HEK293 (cell line): ENCODE results near the gene HSPG2.

Source experiments
- CTCF ChIP-seq: fragments of 450-650 bp; formaldehyde crosslinking; IDR thresholded peaks from 2 replicates; pipeline ENCODE4 v1.5.1; 2016; ENCODE audit warnings: missing biosample characterization, missing genetic modification characterization
- MYNN ChIP-seq: fragments of 450-650 bp; formaldehyde crosslinking; IDR thresholded peaks from 2 replicates; pipeline ENCODE4 v1.5.1; 2016; ENCODE audit warnings: missing biosample characterization, missing genetic modification characterization, borderline replicate concordance
- REST ChIP-seq: fragments of 450-650 bp; formaldehyde crosslinking; IDR thresholded peaks from 2 replicates; pipeline ENCODE4 v1.5.1; 2016; ENCODE audit warnings: missing biosample characterization, missing genetic modification characterization
- YY1 ChIP-seq: fragments of 450-650 bp; formaldehyde crosslinking; IDR thresholded peaks from 2 replicates; pipeline ENCODE4 v1.5.1; 2018; ENCODE audit warnings: missing biosample characterization, missing genetic modification characterization
- ZBTB10 ChIP-seq: fragments of 450-650 bp; formaldehyde crosslinking; IDR thresholded peaks from 2 replicates; pipeline ENCODE4 v1.5.1; 2016; ENCODE audit warnings: missing biosample characterization, missing genetic modification characterization
- ZEB2 ChIP-seq: fragments of 450-650 bp; formaldehyde crosslinking; IDR thresholded peaks from 2 replicates; pipeline ENCODE4 v1.5.1; 2016; ENCODE audit warnings: missing biosample characterization, missing genetic modification characterization
- ZFHX2 ChIP-seq: fragments of 450-650 bp; formaldehyde crosslinking; conservative IDR thresholded peaks from 2 replicates; pipeline ENCODE4 v1.5.1; 2016; ENCODE audit warnings: missing biosample characterization, missing genetic modification characterization
- ZNF138 ChIP-seq: fragments of 450-650 bp; formaldehyde crosslinking; IDR thresholded peaks from 2 replicates; pipeline ENCODE4 v1.5.1; 2016; ENCODE audit warnings: missing biosample characterization, missing genetic modification characterization, borderline replicate concordance
- ZNF157 ChIP-seq: fragments of 450-650 bp; formaldehyde crosslinking; IDR thresholded peaks from 2 replicates; pipeline ENCODE4 v1.5.1; 2016; ENCODE audit warnings: missing biosample characterization, missing genetic modification characterization
- ZNF175 ChIP-seq: fragments of 450-650 bp; formaldehyde crosslinking; IDR thresholded peaks from 2 replicates; pipeline ENCODE4 v1.5.1; 2016; ENCODE audit warnings: missing biosample characterization, missing genetic modification characterization
- ZNF555 ChIP-seq: fragments of 450-650 bp; formaldehyde crosslinking; conservative IDR thresholded peaks from 2 replicates; pipeline ENCODE4 v1.5.1; 2017; ENCODE audit warnings: missing biosample characterization, mild to moderate bottlenecking, missing genetic modification characterization, inconsistent platforms
- ZNF670 ChIP-seq: fragments of 450-650 bp; formaldehyde crosslinking; IDR thresholded peaks from 2 replicates; pipeline ENCODE4 v1.5.1; 2016; ENCODE audit warnings: missing biosample characterization, missing genetic modification characterization, low read depth
- ZNF768 ChIP-seq: fragments of 450-650 bp; formaldehyde crosslinking; IDR thresholded peaks from 2 replicates; pipeline ENCODE4 v1.5.1; 2018; ENCODE audit warnings: missing biosample characterization, mild to moderate bottlenecking, missing genetic modification characterization

- no peak for TF ChIP-seq ZBTB10 (tag by site-specific recombination)
- TF ChIP-seq MYNN (tag by site-specific recombination): no peak
- no peak for TF ChIP-seq ZFHX2
- no peak for TF ChIP-seq CTCF (tag by site-specific recombination)
- TF ChIP-seq REST (tag by site-specific recombination): no peak
- no peak for TF ChIP-seq ZNF555 (tag by site-specific recombination)
- no peak for TF ChIP-seq ZNF138 (tag by site-specific recombination)
- TF ChIP-seq ZNF670 (tag by site-specific recombination): no peak
- no peak for TF ChIP-seq YY1 (tag by site-specific recombination)
- TF ChIP-seq ZNF768 (tag by site-specific recombination): no peak
- no peak for TF ChIP-seq ZNF175 (tag by site-specific recombination)
- TF ChIP-seq ZEB2 (tag by site-specific recombination): no peak
- 0 out of 2 replicates have a peak, but pooled peaks have one; percentile 29 for TF ChIP-seq ZNF157 (tag by site-specific recombination)
Measured at GRCh38 chr1:21878840-21879478, 58.2 kb downstream of the HSPG2 start.
